H1 (cell line): ENCODE data around the gene BRME1. TPM values are rescaled to one million over a fixed set of nuclear protein-coding genes. Genes with fewer than 3 reads are reported as not detected.
A peak's percentile ranks its signal among the peaks of the same experiment; 100 is the strongest.

Experiments used
- CBX5 ChIP-seq: fragments of 300-800, 300-1000 bp; sonication (generic); IDR thresholded peaks from 2 replicates; pipeline ENCODE4 v1.7.1; 2016; ENCODE audit warnings: antibody characterized with exemption, low read length, low read depth
- CEBPB ChIP-seq: IDR thresholded peaks from 2 replicates; pipeline ENCODE4 v1.6.1; 2012; ENCODE audit warnings: low read depth, low read length
- CHD2 ChIP-seq: IDR thresholded peaks from 2 replicates; pipeline ENCODE4 v1.6.1; 2012; ENCODE audit warnings: low read length, improper control_type of control experiment
- EP300 ChIP-seq, 2 experiments: IDR thresholded peaks; 1 replicate in 1 of 2; 2 replicates in 1 of 2; pipeline ENCODE4 v1.6.1; 2011 to 2012; ENCODE audit warnings: low read depth in 2 of 2, low read length in 2 of 2, mild to moderate bottlenecking in 2 of 2, borderline replicate concordance in 1 of 2, inconsistent platforms in 1 of 2, moderate library complexity in 1 of 2
- GTF2F1 ChIP-seq: IDR thresholded peaks from 2 replicates; pipeline ENCODE4 v1.6.1; 2012; ENCODE audit warnings: low read depth, low read length, improper control_type of control experiment, borderline replicate concordance
- HDAC2 ChIP-seq, 2 experiments: fragments of 300-600 bp in 1 of 2; sonication (generic) in 1 of 2; IDR thresholded peaks; 2 replicates each; pipeline ENCODE4 v1.6.1; 2011 to 2012; ENCODE audit warnings: low read depth in 2 of 2, low read length in 2 of 2, mild to moderate bottlenecking in 2 of 2, moderate library complexity in 2 of 2, borderline replicate concordance in 1 of 2, inconsistent platforms in 1 of 2
- HDAC6 ChIP-seq: IDR thresholded peaks from one replicate; pipeline ENCODE4 v1.7.1; 2012; ENCODE audit warnings: low read depth, mild to moderate bottlenecking, inconsistent platforms, low read length, moderate library complexity
- KDM4A ChIP-seq: IDR thresholded peaks from one replicate; pipeline ENCODE4 v1.7.1; 2012; ENCODE audit warnings: low read depth, mild to moderate bottlenecking, moderate library complexity, low read length, inconsistent platforms; ENCODE audit not compliant: severe bottlenecking
- KDM5A ChIP-seq: fragments of 200-600 bp; IDR thresholded peaks from 2 replicates; pipeline ENCODE4 v1.7.1; 2012; ENCODE audit warnings: mild to moderate bottlenecking, low read length, inconsistent platforms, mixed read lengths
- MAFK ChIP-seq: IDR thresholded peaks from 2 replicates; pipeline ENCODE4 v1.6.1; 2012; ENCODE audit warnings: low read depth, mild to moderate bottlenecking, improper control_type of control experiment, low read length
- PHF8 ChIP-seq: fragments of 200-600 bp; sonication (generic); conservative IDR thresholded peaks from 2 replicates; pipeline ENCODE4 v1.7.1; 2012; ENCODE audit warnings: low read depth, mild to moderate bottlenecking, inconsistent platforms, low read length, moderate library complexity
- SAP30 ChIP-seq: fragments of 300-600 bp; sonication (generic); IDR thresholded peaks from 2 replicates; pipeline ENCODE4 v1.7.1; 2012; ENCODE audit warnings: low read length, moderate library complexity, mild to moderate bottlenecking, inconsistent platforms; ENCODE audit not compliant: insufficient read depth, insufficient replicate concordance
- SIX5 ChIP-seq: IDR thresholded peaks from 2 replicates; pipeline ENCODE4 v1.6.1; 2011; ENCODE audit warnings: mild to moderate bottlenecking, low read depth, low read length
- SP4 ChIP-seq: IDR thresholded peaks from 2 replicates; pipeline ENCODE4 v1.6.1; 2012; ENCODE audit warnings: low read length, inconsistent platforms
- TAF1 ChIP-seq: IDR thresholded peaks from 2 replicates; pipeline ENCODE4 v1.6.1; 2011; ENCODE audit warnings: mild to moderate bottlenecking, low read depth, low read length
- TAF7 ChIP-seq: optimal IDR thresholded peaks from 2 replicates; pipeline ENCODE3; 2011; ENCODE audit warnings: low read depth, mild to moderate bottlenecking, inconsistent platforms, low read length, moderate library complexity, borderline replicate concordance
- TEAD4 ChIP-seq: IDR thresholded peaks from 2 replicates; pipeline ENCODE4 v1.6.1; 2012; ENCODE audit warnings: low read depth, low read length, inconsistent platforms, mixed read lengths
- polyA plus RNA-seq, 7 experiments: library from polyadenylated mRNA; depleted of rRNA in 3 of 7; stranded (reverse) in 5 of 7; unstranded in 2 of 7; fragments of >200 nt in 5 of 7; fragments of 200-250 nt in 2 of 7; gene quantifications; 1 replicate in 5 of 7; 2 replicates in 1 of 7; 4 replicates in 1 of 7; pipeline versions ENCODE4 v1.2.1 to v1.2.3, GENCODE V29; 2011 to 2013; ENCODE audit warnings: missing spikeins in 2 of 7, mixed read lengths in 2 of 7
- total RNA-seq: library from RNA; stranded (reverse); fragmentation: NEBNext Ultra II Directional; extraction: Animal tissue kit (Norgen Biotek cat#: 25700); gene quantifications from 2 replicates; pipeline ENCODE4 v1.2.1, GENCODE V29; 2021
- TF ChIP-seq, protein P1 (sequence below): IDR thresholded peaks from 2 replicates; pipeline ENCODE4 v1.6.1; 2011; ENCODE audit warnings: low read depth, mild to moderate bottlenecking, low read length; ENCODE audit not compliant: insufficient read depth
- TF ChIP-seq, protein P2 (sequence below): IDR thresholded peaks from 2 replicates; pipeline ENCODE4 v1.6.1; 2012; ENCODE audit warnings: inconsistent platforms
- TF ChIP-seq, protein P3 (sequence below): IDR thresholded peaks from 2 replicates; pipeline ENCODE4 v1.6.1; 2012; ENCODE audit warnings: inconsistent platforms

BRME1 gene
- total and polyA plus RNA-seq, 2 of the 8 experiments (the other 6 are each of a cell fraction or from before 2014, with no cell fraction given) = 4.6 to 4.7 TPM

DNA sequence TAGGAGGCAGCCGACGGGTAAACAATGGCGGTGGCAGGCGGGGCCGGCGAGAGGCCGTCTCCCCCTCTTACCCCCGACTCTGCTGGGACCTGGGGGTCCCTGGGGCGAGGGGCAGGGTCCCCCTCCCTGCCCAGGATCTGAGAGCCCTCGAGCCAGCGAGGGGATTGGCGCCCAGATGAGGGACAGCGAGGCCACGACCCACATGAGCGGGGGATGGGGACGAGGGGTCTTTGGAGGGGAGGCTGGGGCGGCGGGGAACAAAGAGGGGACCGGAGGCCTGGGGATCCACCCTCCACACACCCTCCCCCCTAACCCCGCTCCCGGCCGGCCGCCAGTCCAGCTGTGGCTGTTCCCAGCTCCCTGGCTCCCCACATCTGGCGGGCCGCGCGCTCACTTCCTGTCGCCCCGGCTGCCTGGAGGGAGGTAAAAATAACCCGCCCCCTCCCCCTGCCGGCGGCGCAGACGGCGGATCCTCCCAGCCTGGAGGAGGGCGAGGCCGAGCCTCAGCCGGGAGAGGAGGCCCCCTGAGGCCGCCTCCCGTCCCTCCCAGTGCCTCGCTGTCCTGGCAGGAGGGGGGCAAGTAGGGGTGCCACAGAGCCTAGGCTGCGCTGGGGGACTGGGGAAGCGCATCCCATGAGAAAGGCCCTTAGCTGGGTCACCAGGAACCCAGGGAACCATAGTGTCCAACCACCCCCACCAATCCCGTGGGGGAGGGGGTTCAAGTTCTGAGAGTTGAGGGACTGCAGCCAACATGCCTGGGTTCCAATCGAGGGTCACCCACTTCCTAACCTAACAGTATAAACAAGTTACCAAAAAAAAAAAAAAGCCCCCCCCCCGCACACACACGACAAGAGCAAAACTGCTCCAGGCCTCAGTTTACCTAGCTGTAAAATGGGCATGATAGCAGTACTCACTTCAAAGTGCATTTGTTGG is 58.2 kb downstream of the BRME1 start (continued):
- TF ChIP-seq EP300 (IDR thresholded peaks at IDR 0.05; ENCODE audit: borderline replicate concordance in 1 of 2, low read depth in 2 of 2, low read length in 2 of 2) (peak in 1 of 2 experiments; percentile 73; a peak in 1 of 3 replicates), CBX5 (no peak), HDAC2 (IDR thresholded peaks at IDR 0.05; ENCODE audit: borderline replicate concordance in 1 of 2, low read depth in 2 of 2, low read length in 2 of 2) (peak in 1 of 2 experiments; percentile 94; a peak in 1 of 4 replicates), CEBPB (no peak), TEAD4 (no peak), KDM4A (no peak), CHD2 (no peak), SAP30 (no peak), HDAC6 (no peak), MAFK (no peak), SP4 (no peak), SIX5 (no peak), KDM5A (no peak), TAF7 (peak; percentile 87), TAF1 (peak; percentile 81), PHF8 (peak; percentile 79), GTF2F1 (no peak; the same call in 1 of the 2 replicates)
- TF ChIP-seq, protein P1, sequence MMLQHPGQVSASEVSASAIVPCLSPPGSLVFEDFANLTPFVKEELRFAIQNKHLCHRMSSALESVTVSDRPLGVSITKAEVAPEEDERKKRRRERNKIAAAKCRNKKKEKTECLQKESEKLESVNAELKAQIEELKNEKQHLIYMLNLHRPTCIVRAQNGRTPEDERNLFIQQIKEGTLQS = no peak
- TF ChIP-seq, protein P2, sequence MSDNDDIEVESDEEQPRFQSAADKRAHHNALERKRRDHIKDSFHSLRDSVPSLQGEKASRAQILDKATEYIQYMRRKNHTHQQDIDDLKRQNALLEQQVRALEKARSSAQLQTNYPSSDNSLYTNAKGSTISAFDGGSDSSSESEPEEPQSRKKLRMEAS = peak; percentile 8; the same call in 1 of the 2 replicates
- TF ChIP-seq, protein P3, sequence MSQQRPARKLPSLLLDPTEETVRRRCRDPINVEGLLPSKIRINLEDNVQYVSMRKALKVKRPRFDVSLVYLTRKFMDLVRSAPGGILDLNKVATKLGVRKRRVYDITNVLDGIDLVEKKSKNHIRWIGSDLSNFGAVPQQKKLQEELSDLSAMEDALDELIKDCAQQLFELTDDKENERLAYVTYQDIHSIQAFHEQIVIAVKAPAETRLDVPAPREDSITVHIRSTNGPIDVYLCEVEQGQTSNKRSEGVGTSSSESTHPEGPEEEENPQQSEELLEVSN = no peak
